ENCODE measurements around the gene HS3ST5. TPM values are rescaled to one million over a fixed set of nuclear protein-coding genes. Genes with fewer than 3 reads are reported as not detected.
A peak's percentile ranks its signal among the peaks of the same experiment; 100 is the strongest.

The HS3ST5 gene
- total RNA-seq, 1 donor from 2014 or later: 17.4 TPM

GRCh38 chr6:114100215-114100994 lies 242.4 kb downstream of the HS3ST5 start:
- no peaks in the 10 kb centered on the region for H3K9me3 Mint-ChIP-seq (ENCODE audit: unreplicated experiment)
- TF ChIP-seq, protein P1, sequence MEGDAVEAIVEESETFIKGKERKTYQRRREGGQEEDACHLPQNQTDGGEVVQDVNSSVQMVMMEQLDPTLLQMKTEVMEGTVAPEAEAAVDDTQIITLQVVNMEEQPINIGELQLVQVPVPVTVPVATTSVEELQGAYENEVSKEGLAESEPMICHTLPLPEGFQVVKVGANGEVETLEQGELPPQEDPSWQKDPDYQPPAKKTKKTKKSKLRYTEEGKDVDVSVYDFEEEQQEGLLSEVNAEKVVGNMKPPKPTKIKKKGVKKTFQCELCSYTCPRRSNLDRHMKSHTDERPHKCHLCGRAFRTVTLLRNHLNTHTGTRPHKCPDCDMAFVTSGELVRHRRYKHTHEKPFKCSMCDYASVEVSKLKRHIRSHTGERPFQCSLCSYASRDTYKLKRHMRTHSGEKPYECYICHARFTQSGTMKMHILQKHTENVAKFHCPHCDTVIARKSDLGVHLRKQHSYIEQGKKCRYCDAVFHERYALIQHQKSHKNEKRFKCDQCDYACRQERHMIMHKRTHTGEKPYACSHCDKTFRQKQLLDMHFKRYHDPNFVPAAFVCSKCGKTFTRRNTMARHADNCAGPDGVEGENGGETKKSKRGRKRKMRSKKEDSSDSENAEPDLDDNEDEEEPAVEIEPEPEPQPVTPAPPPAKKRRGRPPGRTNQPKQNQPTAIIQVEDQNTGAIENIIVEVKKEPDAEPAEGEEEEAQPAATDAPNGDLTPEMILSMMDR (IDR thresholded peaks at IDR 0.05; ENCODE audit: partially characterized antibody, unreplicated experiment): no peak
- peaks cover 10% of the 10 kb centered on the region for H3K4me1 Mint-ChIP-seq (ENCODE audit: low read depth, unreplicated experiment)
- H3K27ac Mint-ChIP-seq (ENCODE audit: unreplicated experiment): peak overlapping the region; percentile 1
- peak overlapping the region; percentile 17 for H3K4me3 Mint-ChIP-seq (ENCODE audit: unreplicated experiment)
- DNase-seq: no peak
- peaks cover 2% of the 10 kb centered on the region for H3K27me3 Mint-ChIP-seq (ENCODE audit: unreplicated experiment)
- H3K36me3 Mint-ChIP-seq (ENCODE audit: unreplicated experiment): no peaks in the 10 kb centered on the region

DNA sequence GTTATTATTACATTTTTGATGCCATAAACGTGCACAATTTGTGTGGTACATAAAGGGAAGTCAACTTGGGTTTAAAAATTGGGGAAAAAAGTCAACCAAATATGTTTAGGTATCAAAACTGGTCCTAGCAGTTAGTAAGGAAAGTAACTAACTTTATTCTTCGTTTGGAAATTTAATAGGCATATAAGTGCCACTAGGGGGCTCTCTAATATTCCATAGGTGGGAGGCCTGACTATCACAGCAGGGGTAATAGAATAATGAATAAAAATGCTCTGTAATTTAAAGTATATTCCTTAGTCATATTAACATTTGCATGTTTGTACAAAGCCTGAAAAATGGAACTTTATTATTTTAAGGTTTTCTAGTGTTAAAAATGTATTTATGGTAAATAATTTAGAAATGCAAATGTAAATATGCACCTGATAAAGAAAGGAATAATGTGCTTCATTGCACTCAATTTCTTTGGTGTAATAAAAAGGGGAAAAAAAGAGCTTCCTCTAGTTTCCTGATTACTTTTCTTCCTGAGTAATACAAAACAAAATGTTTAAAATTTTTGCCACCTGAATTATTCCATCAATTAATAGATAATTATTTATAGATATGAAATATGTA lies 246.2 kb downstream of the HS3ST5 start:
- no peak overlapping the region for H3K4me3 Mint-ChIP-seq (ENCODE audit: unreplicated experiment)
- no peak overlapping the region for H3K27ac Mint-ChIP-seq (ENCODE audit: unreplicated experiment)
- DNase-seq: no peak
- H3K27me3 Mint-ChIP-seq (ENCODE audit: unreplicated experiment): peaks cover 2% of the 10 kb centered on the region
- no peaks in the 10 kb centered on the region for H3K9me3 Mint-ChIP-seq (ENCODE audit: unreplicated experiment)
- TF ChIP-seq, protein P1 (IDR thresholded peaks at IDR 0.05; ENCODE audit: partially characterized antibody, unreplicated experiment): peak; percentile 95
- no peaks in the 10 kb centered on the region for H3K36me3 Mint-ChIP-seq (ENCODE audit: unreplicated experiment)
- H3K4me1 Mint-ChIP-seq (ENCODE audit: low read depth, unreplicated experiment): peaks cover 9% of the 10 kb centered on the region

DNA sequence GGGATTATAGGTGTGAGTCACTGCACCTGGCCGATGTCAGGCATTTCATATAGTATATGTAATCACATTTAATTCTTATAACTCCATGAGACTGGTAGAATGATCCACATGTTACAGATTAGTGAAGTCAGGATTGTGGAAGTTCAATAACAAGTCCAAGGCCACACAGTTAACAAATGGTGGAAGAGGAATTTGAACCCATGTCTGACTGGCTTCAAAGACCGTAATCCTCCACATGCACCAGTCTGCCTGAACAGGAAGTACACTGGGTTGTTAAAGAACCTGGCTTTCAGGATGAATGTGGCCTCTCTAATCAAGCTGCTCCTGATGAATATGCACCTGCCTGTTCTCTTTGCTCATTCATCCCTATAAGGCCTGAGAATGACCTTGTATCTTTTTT lies 249.9 kb downstream of the HS3ST5 start:
- no peaks in the 10 kb centered on the region for H3K9me3 Mint-ChIP-seq (ENCODE audit: unreplicated experiment)
- no peak overlapping the region for H3K27ac Mint-ChIP-seq (ENCODE audit: unreplicated experiment)
- H3K4me1 Mint-ChIP-seq (ENCODE audit: low read depth, unreplicated experiment): no peaks in the 10 kb centered on the region
- peaks cover 2% of the 10 kb centered on the region for H3K27me3 Mint-ChIP-seq (ENCODE audit: unreplicated experiment)
- TF ChIP-seq, protein P1 (IDR thresholded peaks at IDR 0.05; ENCODE audit: partially characterized antibody, unreplicated experiment): no peak
- H3K4me3 Mint-ChIP-seq (ENCODE audit: unreplicated experiment): no peak overlapping the region
- no peak for DNase-seq
- no peaks in the 10 kb centered on the region for H3K36me3 Mint-ChIP-seq (ENCODE audit: unreplicated experiment)

GRCh38 chr6:114090626-114091025 lies 252.2 kb downstream of the HS3ST5 start:
- Mint-ChIP-seq H3K9me3 (ENCODE audit: unreplicated experiment) (no peaks in the 10 kb centered on the region), H3K27me3 (ENCODE audit: unreplicated experiment) (peaks cover under 1% of the 10 kb centered on the region), H3K27ac (ENCODE audit: unreplicated experiment) (no peak overlapping the region), H3K36me3 (ENCODE audit: unreplicated experiment) (no peaks in the 10 kb centered on the region), H3K4me3 (ENCODE audit: unreplicated experiment) (no peak overlapping the region), H3K4me1 (ENCODE audit: low read depth, unreplicated experiment) (no peaks in the 10 kb centered on the region)
- no peak for DNase-seq
- TF ChIP-seq, protein P1 (IDR thresholded peaks at IDR 0.05; ENCODE audit: partially characterized antibody, unreplicated experiment): no peak

- Mint-ChIP-seq H3K4me1 (ENCODE audit: low read depth, unreplicated experiment) (no peaks in the 10 kb centered on the region), H3K27me3 (ENCODE audit: unreplicated experiment) (no peaks in the 10 kb centered on the region), H3K4me3 (ENCODE audit: unreplicated experiment) (no peak overlapping the region), H3K27ac (ENCODE audit: unreplicated experiment) (no peak overlapping the region), H3K36me3 (ENCODE audit: unreplicated experiment) (no peaks in the 10 kb centered on the region), H3K9me3 (ENCODE audit: unreplicated experiment) (peaks cover 3% of the 10 kb centered on the region)
- TF ChIP-seq, protein P1 (IDR thresholded peaks at IDR 0.05; ENCODE audit: partially characterized antibody, unreplicated experiment): no peak
- DNase-seq: no peak
These were observed 255.3 kb downstream of the HS3ST5 start for GRCh38 chr6:114087496-114087895.

Data from glutamatergic neuron (in vitro differentiated cells).